ENCODE measurements around the gene ADGRL4.
"Not testable (repeated sequence)": the region's sequence is repeated elsewhere in the genome, so short reads cannot be mapped to it uniquely, and the experiment has no call there.

The ADGRL4 gene

DNA sequence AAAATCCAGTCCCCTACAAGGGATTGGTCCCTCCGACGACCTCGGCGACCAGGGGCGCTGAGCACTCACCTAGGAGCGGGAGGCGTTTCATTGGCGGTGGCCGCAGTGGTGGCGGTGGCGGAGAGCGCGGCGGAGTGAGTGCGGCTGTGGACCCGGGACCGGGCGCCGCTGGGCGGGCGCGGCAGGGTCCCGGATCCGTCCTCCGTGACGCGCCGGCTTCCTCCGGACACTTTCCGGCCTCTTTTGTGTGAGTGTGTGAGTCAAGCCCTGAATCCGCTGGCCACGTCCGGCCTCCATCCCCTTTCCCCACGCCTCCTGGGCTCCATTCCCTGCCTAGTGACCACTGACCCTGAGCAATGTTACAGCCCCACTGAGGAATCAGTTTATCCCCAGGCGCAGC, at the start of gene ADGRL4:
ADGRL4 (minus strand) TSS at position 167 of the 400 bp plus-strand sequence; CDS start at position 91, 76 bp downstream.
- no peak for DNase-seq (ENCODE audit: low read depth in 2 of 2)

DNA sequence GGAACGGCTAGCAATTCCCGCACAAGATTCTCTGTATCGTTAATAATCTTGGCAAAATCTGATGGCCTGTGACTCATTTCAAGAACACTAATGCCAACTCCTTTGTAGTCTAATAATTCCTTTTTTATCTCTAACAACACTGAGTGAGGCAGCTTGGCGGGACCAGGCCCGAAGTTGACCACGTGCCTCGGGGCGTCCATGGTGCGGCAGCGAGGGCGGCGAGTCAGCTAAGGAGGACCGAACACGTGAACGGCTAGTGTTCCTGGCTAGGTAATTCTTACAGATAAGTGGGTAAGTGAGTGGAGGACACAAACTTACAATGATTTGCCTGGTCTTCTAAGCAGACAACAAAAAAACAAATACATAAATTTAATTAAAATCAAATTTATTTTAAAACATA, 49.3 kb upstream of the ADGRL4 start:
- DNase-seq (ENCODE audit: low read depth in 2 of 2): no peak

DNA sequence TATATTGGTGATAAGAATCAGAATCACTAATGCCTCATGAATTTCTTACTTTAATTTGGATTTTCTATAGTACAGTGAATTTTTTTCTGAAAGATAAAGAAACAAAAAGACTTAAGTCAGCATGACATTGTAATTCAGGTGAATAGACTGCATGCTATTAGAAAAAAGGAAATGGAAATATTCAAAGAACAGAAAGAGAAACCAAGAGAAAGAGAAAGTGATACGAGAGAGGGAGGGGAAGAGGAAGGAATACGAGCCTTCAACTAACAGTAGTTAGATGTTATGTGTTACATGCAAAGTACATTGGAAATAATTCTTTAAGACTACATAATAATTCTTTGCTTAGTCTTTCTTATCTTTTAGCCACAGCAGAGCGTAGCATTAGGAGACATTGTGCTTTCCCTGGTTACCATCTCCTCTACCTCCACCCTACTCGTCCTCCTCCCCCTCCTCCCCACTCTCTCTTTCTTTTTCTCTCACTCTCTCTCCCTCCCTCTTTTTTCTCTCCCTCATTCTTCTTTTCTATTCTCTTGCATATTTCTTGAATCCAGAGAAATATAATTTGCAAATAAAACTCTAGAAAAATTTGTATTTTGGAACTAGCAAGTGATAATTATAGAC, 46.4 kb upstream of the ADGRL4 start:
- no peak for DNase-seq (ENCODE audit: low read depth in 2 of 2)

DNA sequence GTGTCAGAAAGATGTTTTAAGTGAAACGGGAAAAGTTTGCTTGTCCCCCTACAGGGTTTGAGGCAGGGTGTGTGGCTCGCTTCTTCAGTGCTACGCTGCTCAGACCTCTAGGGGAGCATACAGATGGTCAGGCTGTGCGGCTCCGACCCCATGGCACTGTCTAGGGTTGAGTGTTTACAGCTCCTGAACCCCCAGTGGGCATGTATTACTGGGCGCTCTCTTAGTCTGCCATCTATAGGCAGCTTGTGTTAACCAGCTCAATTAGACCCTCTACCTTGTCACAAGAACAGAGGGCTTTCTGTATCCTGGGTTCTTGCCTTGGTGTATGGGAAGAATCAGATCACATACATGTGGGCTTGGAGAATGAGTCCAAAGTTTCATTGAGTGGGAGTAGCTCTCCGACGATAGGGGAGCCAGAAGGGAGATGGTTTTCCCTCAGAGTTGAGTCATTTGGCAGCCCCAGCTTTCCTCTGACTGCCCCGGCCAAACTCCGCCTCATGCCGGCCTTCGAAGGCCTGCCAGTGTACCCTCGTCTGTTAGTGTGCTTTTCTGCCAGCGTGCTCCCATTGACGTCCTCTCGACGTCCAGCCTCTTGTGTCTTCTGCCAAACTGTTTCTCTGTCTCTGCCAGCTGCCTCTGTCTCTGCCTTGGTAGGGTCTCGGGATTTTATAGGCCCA, 38.6 kb upstream of the ADGRL4 start:
- DNase-seq (ENCODE audit: low read depth in 2 of 2): no peak

DNA sequence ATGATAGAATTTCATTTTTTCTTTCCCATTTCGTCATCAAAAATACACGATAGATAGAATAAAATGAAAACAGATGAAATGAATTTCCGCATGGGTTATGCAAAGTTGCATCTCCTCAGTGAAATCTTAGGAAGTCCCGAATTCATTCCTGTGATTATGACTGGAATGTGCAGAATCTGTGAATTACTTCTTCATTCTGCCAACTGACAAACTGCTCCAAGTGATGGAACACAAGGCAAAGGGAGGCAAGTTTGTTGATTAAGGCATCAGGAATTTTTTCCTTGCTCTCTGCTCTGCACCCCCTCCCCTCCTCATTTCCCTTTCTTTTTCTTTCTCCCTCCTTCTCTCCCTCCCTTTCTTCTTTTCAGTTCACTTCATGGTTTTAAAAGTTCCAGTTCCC, 37.0 kb upstream of the ADGRL4 start:
- no peak for DNase-seq (ENCODE audit: low read depth in 2 of 2)

DNA sequence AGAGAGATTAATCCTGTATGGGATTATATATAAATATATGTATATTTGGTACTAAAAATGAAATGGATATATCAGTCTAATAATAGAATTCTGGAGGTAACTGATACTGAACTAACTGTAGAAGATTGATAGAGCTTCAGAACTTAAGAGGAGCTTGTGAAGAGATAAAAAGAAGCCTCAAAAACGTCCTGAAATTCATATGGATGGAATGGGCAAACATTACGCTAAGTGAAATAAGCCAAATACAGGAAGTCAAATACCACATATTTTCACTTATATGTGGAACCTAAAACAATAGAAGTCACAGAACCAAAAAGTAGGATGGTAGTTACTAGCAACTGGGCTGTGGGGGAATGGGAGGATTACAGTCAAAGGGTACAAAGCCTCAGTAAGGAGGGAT, 36.0 kb upstream of the ADGRL4 start:
- DNase-seq (ENCODE audit: low read depth in 2 of 2): no peak

DNA sequence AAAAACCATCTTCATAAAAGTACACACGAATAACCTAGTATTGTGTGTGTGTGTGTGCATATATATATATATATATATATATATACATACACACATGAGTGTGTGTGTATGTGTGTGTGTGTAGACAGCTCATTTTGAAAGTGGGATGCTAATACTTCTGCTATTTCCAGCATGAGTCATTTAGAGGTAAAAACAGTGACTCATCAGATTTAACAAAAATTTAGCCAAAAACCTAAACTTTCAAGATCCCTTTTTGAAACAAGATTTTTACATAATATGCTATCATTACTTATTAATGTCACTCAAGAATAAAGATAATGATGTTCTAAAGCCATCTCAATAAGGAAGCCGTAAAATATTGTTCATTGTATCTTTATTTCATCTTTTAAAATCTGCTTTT, 35.6 kb upstream of the ADGRL4 start:
- no peak for DNase-seq (ENCODE audit: low read depth in 2 of 2)

DNA sequence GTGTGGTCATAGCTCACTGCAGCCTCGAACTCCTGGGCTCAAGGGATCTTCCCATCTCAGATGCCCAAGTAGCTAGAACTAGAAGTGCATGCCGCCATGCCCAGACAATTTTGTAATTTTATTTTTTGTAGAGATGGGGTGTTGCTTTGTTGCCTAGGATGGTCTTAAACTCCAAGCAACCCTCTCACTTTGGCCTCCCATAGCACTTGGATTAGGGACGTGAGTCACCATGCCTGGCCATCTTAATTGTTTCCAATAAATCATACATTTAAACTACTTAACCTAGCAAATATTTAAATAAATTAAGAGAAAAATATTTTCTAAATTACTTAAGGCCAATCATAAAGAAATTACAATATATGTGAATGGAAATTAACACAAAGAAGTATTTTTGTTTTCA, 35.1 kb upstream of the ADGRL4 start:
- DNase-seq (ENCODE audit: low read depth in 2 of 2): no peak

DNA sequence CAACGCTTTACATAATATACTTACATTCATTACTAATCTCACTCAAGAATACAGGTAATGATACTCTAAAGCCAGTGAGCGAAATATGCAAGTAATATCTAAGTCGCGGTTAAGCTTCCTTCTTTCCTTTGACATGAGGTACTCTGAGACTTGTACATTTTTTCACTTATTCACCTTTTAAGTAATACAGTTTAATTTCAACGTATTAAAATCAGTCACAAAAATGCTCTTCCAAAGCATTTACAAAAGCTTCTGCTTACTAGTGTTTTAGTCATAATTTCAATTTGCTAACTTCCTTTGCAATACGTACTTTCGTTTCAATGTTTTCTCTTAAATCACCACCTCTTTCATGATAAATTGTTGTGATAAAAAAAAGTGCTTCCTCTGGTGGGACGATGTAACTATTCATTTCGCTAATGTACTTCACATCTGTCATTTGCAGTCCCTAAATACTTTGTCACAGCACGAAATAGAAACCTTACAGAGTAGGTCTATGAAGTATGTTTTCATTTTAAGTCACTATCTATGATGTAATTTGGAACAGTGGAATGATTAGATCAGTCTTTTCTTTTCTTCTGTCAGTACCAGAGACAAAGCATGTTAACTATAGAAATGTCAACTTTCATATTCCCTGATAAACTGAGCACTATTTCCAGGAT, 34.0 kb upstream of the ADGRL4 start:
- DNase-seq (ENCODE audit: low read depth in 2 of 2): no peak

DNA sequence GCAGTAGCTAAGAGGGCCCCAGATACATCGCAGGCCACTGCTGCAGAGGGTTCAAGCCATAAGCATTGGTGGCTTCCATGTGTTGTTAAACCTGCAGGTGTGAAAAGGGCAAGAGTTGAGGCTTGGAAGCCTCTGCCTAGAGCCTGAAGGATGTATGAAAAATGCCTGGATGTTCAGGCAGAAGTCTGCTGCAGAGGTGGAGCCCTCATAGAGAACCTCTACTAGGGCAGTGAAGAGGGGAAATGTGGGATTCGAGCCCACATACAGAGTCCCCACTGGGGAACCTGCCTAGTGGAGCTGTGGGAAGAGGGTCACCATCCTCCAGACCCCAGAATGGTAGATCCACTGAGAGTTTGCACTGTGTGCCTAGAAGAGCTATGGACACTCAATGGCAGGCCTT, 30.6 kb upstream of the ADGRL4 start:
- DNase-seq (ENCODE audit: low read depth in 2 of 2): no peak

DNA sequence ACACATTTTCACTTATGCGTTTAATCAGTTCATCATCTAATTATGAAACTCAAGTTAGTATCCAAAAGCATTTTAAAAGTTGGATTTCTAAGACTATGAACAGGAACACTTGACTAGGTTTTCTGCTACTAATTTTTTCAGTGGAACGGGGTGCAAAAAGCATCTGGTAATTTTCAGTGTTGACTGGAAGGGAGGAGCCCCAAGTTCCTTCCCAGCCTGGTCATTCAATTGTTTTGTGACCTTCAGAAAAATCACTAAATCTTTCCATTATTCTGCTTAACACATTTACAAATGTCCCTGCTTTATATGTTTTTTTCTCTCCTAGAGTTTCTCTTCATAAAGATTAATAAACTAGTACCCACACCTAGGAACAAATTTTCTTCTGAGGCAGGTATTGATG, 6.0 kb upstream of the ADGRL4 start:
- DNase-seq (ENCODE audit: low read depth in 2 of 2): no peak

DNA sequence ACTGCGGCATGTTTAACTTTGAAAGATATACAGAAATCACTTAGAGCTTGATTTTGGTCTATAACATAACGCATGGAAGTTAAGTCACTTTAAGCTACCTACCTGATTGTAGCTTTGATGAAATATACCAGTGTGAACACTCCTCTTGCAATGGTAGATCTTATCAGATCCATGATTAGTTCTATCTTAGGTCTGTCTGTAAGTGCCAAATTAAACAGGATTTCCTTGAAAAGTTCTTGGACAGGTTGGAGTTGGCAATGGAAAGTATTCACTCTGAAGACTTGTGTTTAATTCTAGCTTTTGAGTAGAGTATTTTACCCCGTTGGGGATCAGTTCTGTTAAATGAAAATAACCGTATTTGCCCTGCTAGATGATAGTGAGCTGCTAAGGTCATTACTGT, 4.1 kb upstream of the ADGRL4 start:
- DNase-seq (ENCODE audit: low read depth in 2 of 2): no peak

DNA sequence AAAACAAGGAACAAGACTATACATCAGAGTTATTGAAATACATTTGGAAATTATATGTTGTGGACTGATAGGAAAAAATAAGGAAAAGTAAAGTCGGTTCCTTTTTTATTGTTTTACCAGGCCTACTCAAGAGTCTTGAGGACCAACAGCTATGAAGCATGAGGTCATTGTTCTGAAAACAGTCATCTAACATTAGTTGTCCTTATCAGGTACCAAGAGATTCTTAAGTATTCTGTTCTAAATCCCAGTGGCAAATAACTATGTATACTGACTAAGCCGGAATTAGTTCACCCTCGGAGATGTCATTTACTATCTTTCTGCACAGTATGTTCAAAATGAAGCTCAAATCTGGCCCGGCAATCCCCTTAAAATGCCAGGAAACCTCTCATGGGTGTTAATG, 585 bp downstream of the ADGRL4 start:
- DNase-seq (ENCODE audit: low read depth in 2 of 2): no peak

DNA sequence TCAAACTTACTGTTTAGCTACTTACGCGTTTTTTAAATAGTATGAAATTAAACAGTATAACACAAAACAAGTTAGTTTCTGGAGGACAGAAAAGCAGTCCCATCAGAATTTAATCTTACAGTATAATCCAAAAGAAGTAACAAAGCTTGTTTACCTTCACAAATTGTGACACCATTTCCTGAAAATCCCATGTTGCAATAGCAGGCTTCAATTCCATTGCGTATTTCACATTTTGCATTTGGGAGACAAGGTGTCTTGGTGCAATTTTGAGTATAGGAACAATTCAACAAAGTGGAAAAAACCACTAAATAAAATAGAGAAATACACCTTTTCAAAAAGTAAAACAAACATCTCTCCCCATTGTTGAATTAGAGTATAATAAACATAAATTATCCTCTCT, 1.6 kb downstream of the ADGRL4 start:
- DNase-seq (ENCODE audit: low read depth in 2 of 2): no peak

DNA sequence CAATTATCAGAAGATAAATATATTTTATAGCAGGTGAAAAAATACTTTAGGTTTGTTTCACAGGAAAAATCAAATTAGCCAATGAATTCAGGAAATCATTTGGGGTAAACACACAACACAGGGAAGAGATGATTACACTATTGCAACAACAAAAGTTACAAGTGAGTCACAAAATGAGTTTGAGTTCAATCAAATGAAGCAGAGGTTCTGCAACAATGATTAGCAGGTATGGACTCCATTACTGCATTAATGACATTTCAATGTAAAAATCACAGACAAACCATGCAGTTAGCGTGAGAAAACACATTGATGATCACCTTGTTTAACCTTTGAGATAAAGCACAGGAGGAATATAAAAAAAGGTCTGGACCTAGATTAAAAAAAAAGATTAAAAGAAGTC, 9.7 kb downstream of the ADGRL4 start:
- no peak for DNase-seq (ENCODE audit: low read depth in 2 of 2)

DNA sequence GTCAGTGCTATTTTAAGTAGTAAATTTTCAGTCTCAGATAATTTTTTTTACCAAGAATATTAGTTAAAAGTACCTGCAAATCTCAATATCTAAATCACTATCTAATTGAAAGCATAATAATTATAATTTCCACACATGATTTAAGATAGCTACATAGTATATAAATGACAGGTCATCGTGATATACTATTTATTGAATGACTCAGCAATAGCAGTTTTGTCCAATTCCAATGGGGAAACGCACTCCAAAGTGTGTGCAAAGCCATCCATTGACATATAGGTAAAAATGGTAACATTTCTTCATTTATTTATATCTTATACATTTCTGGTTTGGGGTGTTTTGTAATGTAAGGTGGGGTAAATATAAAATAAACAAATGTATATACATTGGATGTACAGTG, 19.5 kb downstream of the ADGRL4 start:
- no peak for DNase-seq (ENCODE audit: low read depth in 2 of 2)

DNA sequence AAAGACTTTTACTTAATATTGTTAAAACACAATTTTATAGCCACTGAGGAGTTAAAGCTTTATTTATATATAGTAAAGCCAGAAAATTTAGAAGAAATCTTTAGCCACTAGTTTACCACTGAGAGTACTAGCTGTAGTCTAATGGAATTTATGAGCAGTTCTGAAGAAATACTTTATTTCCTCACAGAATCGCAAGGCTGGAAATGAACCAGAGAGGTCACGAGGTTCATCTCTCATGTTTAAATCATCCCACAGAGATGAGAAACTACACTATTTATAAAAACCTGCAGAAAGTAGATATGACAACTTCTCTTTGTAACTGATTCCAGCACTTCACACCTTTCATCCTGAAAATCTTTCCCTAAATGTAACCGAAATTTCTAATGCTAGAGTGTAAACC, 26.0 kb downstream of the ADGRL4 start:
- DNase-seq (ENCODE audit: low read depth in 2 of 2): no peak

DNA sequence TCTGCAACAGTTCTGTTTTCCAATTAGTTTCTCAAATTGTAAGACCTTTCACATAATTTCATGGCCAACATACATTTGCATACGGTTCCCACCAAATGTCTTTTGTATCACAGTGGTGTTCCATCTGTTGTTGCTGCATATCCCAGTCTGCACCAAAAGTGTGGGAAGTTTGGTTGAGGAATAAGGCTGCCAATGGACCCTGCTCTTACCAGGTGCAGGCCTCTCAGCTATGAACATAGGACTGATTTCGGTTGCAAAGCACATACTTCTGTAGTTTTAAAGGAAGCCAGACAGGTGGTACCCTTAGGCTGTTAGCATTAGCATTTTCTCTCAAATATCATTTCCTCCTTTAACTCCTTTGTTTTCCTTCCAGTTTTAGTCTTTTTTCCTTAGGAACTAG, 33.8 kb downstream of the ADGRL4 start:
- DNase-seq (ENCODE audit: low read depth in 2 of 2): no peak

DNA sequence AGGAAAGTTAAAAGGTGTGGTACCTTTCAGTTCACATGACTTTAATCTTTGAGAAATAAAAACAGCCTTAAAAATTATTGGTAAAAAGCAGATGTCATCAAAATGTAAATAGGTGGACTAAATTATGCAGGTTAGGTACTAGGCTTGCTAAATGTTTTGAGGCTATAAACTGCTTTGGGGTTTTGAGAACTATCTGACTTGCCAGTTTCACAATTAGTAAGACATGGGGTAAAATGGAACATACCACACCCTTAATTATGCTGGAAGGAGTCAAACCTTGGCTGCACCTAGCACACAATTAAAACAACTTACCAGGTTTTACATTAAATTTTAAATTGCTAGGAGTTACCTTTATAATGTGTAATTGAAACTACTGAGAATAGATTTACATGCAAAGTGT, 39.4 kb downstream of the ADGRL4 start:
- not testable (repeated sequence) for DNase-seq (ENCODE audit: low read depth in 2 of 2)

DNA sequence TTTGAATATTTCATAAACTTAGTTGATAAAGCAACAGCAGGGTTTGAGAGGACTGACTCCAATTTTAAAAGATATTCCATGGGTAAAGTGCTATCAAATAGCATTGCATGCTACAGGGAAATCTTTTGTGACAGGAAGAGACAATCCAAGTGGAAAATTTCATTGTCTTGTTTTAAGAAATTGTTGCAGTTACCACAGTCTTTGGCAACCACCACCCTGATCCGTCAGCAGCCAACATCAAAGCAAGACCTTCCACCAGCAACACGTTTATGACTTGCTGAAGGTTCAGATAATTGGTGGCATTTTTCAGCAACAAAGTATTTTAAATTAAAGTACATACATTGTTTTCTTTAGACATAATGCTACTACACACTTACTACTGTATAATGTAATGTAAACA, 47.8 kb downstream of the ADGRL4 start:
- DNase-seq (ENCODE audit: low read depth in 2 of 2): no peak

DNA sequence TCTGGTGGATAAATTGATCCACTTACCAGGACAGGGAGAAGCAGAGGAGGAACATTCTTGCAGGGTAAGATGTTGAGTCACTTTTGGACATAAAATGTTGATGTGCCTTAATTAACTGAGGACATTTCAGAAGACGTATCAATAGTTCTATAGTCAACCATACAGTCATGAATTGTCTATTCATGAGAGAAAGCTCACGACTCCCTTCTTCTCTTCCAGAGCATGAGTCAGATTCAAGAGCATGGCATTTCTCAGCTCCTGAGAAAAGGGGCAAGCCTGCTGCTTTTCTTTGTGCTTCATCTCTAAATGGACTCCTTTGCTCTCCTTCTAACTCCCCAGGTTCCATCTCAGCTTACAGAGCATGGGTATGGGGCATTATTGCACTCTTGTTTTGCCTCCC, 55.7 kb downstream of the ADGRL4 start:
- DNase-seq (ENCODE audit: low read depth in 2 of 2): no peak

DNA sequence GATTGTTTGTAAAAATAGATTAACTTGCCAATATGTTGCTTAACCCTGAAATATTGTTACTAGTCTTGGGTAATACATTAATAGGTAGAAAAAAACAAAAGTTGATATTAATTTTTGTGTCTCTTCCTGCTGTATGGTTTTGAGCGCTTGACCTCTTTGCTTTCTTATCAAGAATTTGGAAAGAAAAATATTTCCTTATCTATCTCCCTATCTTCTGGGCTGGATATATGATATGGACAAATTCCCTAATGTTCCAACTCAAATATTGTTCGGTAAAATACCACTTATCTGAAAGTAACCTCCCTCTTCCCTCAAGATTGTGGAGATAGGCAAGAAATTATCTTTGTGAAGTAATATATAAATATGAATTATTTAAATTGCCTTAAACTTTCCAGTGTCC, 57.3 kb downstream of the ADGRL4 start:
- DNase-seq (ENCODE audit: low read depth in 2 of 2): no peak

DNA sequence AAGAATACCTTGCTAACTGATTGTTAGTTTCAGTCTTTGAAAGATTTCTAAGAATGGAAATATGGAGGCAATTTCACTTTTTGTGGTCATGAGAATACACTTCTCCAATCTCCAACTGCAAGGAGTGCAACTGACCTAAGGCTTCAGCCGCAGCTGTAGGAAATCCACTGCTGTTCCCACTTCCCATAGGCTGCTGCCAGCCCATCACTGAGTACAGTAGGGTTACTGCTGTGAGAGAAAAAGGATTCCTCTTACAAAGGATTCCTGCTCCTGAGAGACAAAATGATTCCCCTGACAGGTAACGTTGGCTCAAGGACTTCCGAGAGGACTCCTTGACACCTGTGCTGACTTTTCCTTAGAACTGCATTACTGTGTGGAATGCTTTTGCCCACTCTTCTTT, 87.4 kb downstream of the ADGRL4 start:
- no peak for DNase-seq (ENCODE audit: low read depth in 2 of 2)
